NCI-H146 treated with DMSO at 0.1 percent for 48 hours (cell line): ENCODE measurements around the gene C6orf62.
"Not testable (repeated sequence)": the region's sequence is repeated elsewhere in the genome, so short reads cannot be mapped to it uniquely, and the experiment has no call there.

Experiments used
- DNase-seq: peaks from one replicate; lab custom pipeline; 2025; ENCODE audit not compliant: unreplicated experiment; lab: John Stamatoyannopoulos, UW

C6orf62 gene

GRCh38 chr6:24702720-24703282 is 16.2 kb downstream of the C6orf62 start:
- no peak for DNase-seq

GRCh38 chr6:24699521-24700359 is 19.2 kb downstream of the C6orf62 start:
- no peak for DNase-seq

- no peak for DNase-seq
These were observed 22.9 kb downstream of the C6orf62 start for GRCh38 chr6:24696097-24696496.

GRCh38 chr6:24695635-24696034 is 23.3 kb downstream of the C6orf62 start:
- peak; percentile 58 for DNase-seq

- no peak for DNase-seq
These were observed 24.8 kb downstream of the C6orf62 start for GRCh38 chr6:24694198-24694597.

GRCh38 chr6:24692848-24693592 is 25.9 kb downstream of the C6orf62 start:
- no peak for DNase-seq

GRCh38 chr6:24692415-24692814 is 26.5 kb downstream of the C6orf62 start:
- no peak for DNase-seq

GRCh38 chr6:24692003-24692402 is 27.0 kb downstream of the C6orf62 start:
- DNase-seq, result no peak

- DNase-seq, result no peak
These were observed 27.4 kb downstream of the C6orf62 start for GRCh38 chr6:24691550-24691949.

- peak; percentile 31 for DNase-seq
These were observed 28.4 kb downstream of the C6orf62 start for GRCh38 chr6:24690593-24690992.

- no peak for DNase-seq
These were observed 29.0 kb downstream of the C6orf62 start for GRCh38 chr6:24689964-24690363.

- DNase-seq, result no peak
These were observed 32.0 kb downstream of the C6orf62 start for GRCh38 chr6:24686946-24687345.

GRCh38 chr6:24686408-24686807 is 32.5 kb downstream of the C6orf62 start:
- no peak for DNase-seq

- DNase-seq, result peak; percentile 8
These were observed 35.4 kb downstream of the C6orf62 start for GRCh38 chr6:24683297-24684296.

GRCh38 chr6:24680582-24680981 is 38.4 kb downstream of the C6orf62 start:
- DNase-seq, result no peak

GRCh38 chr6:24678792-24679352 is 40.1 kb downstream of the C6orf62 start:
- DNase-seq, result not testable (repeated sequence)

- no peak for DNase-seq
These were observed 45.3 kb downstream of the C6orf62 start for GRCh38 chr6:24673625-24674024.

GRCh38 chr6:24672620-24673182 is 46.3 kb downstream of the C6orf62 start:
- no peak for DNase-seq

GRCh38 chr6:24671077-24671476 is 47.9 kb downstream of the C6orf62 start:
- not testable (repeated sequence) for DNase-seq

- DNase-seq, result not testable (repeated sequence)
These were observed 48.5 kb downstream of the C6orf62 start for GRCh38 chr6:24670492-24670891.
